ENCODE data around the gene TNS3.

GRCh38 chr7:47383696-47384445 lies 198.0 kb downstream of the TNS3 start:
- TF ChIP-seq MTA3 (CRISPR knock-in tag; IDR thresholded peaks at IDR 0.05) = no peak
- no peak for TF ChIP-seq MXI1 (IDR thresholded peaks at IDR 0.05; ENCODE audit: borderline replicate concordance, low read depth, low read length)
- TF ChIP-seq MEIS1 (CRISPR knock-in tag; IDR thresholded peaks at IDR 0.05; ENCODE audit: borderline replicate concordance) = no peak
- TF ChIP-seq MAFK (conservative IDR thresholded peaks at IDR 0.05 in 1 of 2, IDR thresholded peaks at IDR 0.05 in 1 of 2; ENCODE audit: low read length in 2 of 2) = no peak
- TF ChIP-seq ZFP1 (CRISPR knock-in tag; IDR thresholded peaks at IDR 0.05) = no peak
- no peak for TF ChIP-seq ELF4 (CRISPR knock-in tag; IDR thresholded peaks at IDR 0.05; ENCODE audit: borderline replicate concordance)
- no peak for TF ChIP-seq EEA1 (CRISPR knock-in tag; IDR thresholded peaks at IDR 0.05; ENCODE audit: borderline replicate concordance)
- no peak for TF ChIP-seq ZNF704 (CRISPR knock-in tag; IDR thresholded peaks at IDR 0.05; ENCODE audit: borderline replicate concordance)
- no peak for TF ChIP-seq ISL2 (CRISPR knock-in tag; IDR thresholded peaks at IDR 0.05)
- no peak for TF ChIP-seq CTCF (CRISPR knock-in tag; IDR thresholded peaks at IDR 0.05)
- TF ChIP-seq ZNF501 (CRISPR knock-in tag; IDR thresholded peaks at IDR 0.05) = no peak

All from HepG2 (cell line).